GM18507 (cell line): ENCODE data around the gene NR5A1.

Experiments used
- DNase-seq: peaks from one replicate; pipeline ENCODE4 v3.0.0; 2011; ENCODE audit warnings: low read depth; ENCODE audit not compliant: insufficient read length; ENCODE audit errors: extremely low spot score
- FAIRE-seq: peaks from 2 replicates; lab custom pipeline; 2011; peaks lifted over from hg19 to GRCh38; lab: Jason Lieb, UNC

The NR5A1 gene

GRCh38 chr9:124518116-124518515 is 10.9 kb upstream of the NR5A1 start:
- no peak for FAIRE-seq

GRCh38 chr9:124517600-124517999 is 10.4 kb upstream of the NR5A1 start:
- no peak for FAIRE-seq
- no peak for DNase-seq

More at GRCh38 chr9:124518116-124518515, 10.9 kb upstream of the NR5A1 start:
- DNase-seq: no peak

GRCh38 chr9:124514874-124515273 is 7.7 kb upstream of the NR5A1 start:
- no peak for DNase-seq
- FAIRE-seq: no peak

GRCh38 chr9:124514125-124514524 is 6.9 kb upstream of the NR5A1 start:
- DNase-seq (no peak), FAIRE-seq (no peak)

GRCh38 chr9:124513376-124513994 is 6.3 kb upstream of the NR5A1 start:
- FAIRE-seq (no peak), DNase-seq (no peak)

GRCh38 chr9:124512806-124513204 is 5.6 kb upstream of the NR5A1 start:
- FAIRE-seq (no peak), DNase-seq (no peak)

GRCh38 chr9:124511891-124512805 is 4.9 kb upstream of the NR5A1 start:
- DNase-seq: no peak

GRCh38 chr9:124511426-124511840 is 4.2 kb upstream of the NR5A1 start:
- no peak for DNase-seq
- no peak for FAIRE-seq

More at GRCh38 chr9:124511891-124512805, 4.9 kb upstream of the NR5A1 start:
- FAIRE-seq: no peak

GRCh38 chr9:124510650-124511425 is 3.6 kb upstream of the NR5A1 start:
- no peak for DNase-seq
- FAIRE-seq: no peak

- DNase-seq (no peak), FAIRE-seq (no peak)
These were observed 753 bp upstream of the NR5A1 start for GRCh38 chr9:124507880-124508423.

- FAIRE-seq: no peak
- no peak for DNase-seq
These were observed 766 bp downstream of the NR5A1 start for GRCh38 chr9:124506433-124506832.

GRCh38 chr9:124505901-124506346 is 1.3 kb downstream of the NR5A1 start:
- FAIRE-seq (no peak), DNase-seq (no peak)

GRCh38 chr9:124505006-124505900 is 1.9 kb downstream of the NR5A1 start:
- FAIRE-seq (no peak), DNase-seq (no peak)

- no peak for DNase-seq
- FAIRE-seq: no peak
These were observed 2.6 kb downstream of the NR5A1 start for GRCh38 chr9:124504530-124505005.

- DNase-seq (no peak), FAIRE-seq (no peak)
These were observed 3.3 kb downstream of the NR5A1 start for GRCh38 chr9:124503713-124504529.

- DNase-seq: no peak
- no peak for FAIRE-seq
These were observed 4.2 kb downstream of the NR5A1 start for GRCh38 chr9:124502711-124503702.
